ENCODE results near the gene OR2J2.
"Not testable (repeated sequence)": the region's sequence is repeated elsewhere in the genome, so short reads cannot be mapped to it uniquely, and the experiment has no call there.

GRCh38 chr6:29165571-29165970 is 5.1 kb upstream of the OR2J2 start:
- TF ChIP-seq, protein P1, sequence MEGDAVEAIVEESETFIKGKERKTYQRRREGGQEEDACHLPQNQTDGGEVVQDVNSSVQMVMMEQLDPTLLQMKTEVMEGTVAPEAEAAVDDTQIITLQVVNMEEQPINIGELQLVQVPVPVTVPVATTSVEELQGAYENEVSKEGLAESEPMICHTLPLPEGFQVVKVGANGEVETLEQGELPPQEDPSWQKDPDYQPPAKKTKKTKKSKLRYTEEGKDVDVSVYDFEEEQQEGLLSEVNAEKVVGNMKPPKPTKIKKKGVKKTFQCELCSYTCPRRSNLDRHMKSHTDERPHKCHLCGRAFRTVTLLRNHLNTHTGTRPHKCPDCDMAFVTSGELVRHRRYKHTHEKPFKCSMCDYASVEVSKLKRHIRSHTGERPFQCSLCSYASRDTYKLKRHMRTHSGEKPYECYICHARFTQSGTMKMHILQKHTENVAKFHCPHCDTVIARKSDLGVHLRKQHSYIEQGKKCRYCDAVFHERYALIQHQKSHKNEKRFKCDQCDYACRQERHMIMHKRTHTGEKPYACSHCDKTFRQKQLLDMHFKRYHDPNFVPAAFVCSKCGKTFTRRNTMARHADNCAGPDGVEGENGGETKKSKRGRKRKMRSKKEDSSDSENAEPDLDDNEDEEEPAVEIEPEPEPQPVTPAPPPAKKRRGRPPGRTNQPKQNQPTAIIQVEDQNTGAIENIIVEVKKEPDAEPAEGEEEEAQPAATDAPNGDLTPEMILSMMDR (conservative IDR thresholded peaks at IDR 0.05; ENCODE audit: low read depth, low read length), result not testable (repeated sequence)
- TF ChIP-seq EZH2 (IDR thresholded peaks at IDR 0.05; ENCODE audit: borderline replicate concordance, low read depth, low read length, poor library complexity, severe bottlenecking), result not testable (repeated sequence)

Measured in A673 (cell line).